GM21381 (cell line): ENCODE data around the gene COL11A1.
"Not testable (repeated sequence)": the region's sequence is repeated elsewhere in the genome, so short reads cannot be mapped to it uniquely, and the experiment has no call there.

Experiments
- ATAC-seq: cut with Tn5 transposase; IDR thresholded peaks from one replicate; pipeline ENCODE4 v1.9.1; 2021; ENCODE audit warnings: mild to moderate bottlenecking, moderate library complexity; ENCODE audit not compliant: unreplicated experiment

Gene COL11A1

GRCh38 chr1:103087256-103087655, 21.1 kb downstream of the COL11A1 start:
- no peak for ATAC-seq

DNA sequence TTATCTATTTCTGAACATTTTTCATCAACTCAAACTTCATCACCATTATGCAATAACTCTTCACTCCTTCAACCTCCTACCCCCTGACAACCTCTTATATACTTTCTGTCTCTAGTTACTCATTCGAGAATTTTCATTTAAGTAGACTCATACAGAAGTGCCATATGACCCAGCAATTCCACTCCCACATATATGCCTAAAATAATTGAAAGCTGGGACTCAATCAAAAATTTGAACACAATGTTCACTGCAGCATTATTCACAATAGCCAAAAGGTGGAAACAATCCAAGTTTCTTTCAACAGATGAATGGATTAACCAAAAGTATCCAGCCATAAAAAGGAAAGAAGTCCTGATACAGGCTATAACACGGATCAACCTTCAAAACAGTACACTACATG, 24.1 kb downstream of the COL11A1 start:
- ATAC-seq, result no peak

DNA sequence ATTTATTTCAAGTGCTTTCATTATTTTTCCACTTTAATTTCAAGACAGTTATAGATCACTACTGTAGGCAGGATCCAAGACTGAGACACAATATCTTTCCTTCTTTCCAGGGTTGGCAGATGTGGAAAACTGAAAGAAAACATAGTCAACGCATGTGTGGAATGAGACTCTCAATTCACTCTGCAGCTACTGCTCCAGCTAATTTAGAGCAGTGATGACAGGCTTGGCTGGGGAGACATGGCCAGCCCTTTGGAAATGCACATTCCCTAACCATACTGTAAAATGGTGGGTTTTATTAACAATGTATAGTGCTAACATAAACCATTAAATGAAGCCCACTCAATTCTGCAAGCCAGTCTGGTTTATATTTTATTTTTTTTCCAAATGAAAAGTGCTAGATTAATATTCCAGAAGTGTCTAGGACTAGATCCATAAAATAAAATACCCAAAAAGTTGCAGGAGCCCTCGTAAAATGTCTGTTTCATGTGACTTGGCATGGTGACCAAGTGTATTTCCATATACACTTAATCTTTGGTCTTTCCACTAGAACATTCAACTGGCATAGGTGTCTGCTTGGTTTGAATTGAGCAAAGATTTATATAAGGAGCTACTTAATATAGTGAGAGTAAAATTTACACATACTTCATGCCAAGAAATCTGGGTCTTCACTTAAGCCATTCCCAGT, 32.9 kb downstream of the COL11A1 start:
- ATAC-seq, result no peak

- ATAC-seq, result no peak
Observed at GRCh38 chr1:103074224-103074623, 34.1 kb downstream of the COL11A1 start.

GRCh38 chr1:103069201-103069600, 39.1 kb downstream of the COL11A1 start:
- no peak for ATAC-seq

GRCh38 chr1:103063921-103064320, 44.4 kb downstream of the COL11A1 start:
- no peak for ATAC-seq

DNA sequence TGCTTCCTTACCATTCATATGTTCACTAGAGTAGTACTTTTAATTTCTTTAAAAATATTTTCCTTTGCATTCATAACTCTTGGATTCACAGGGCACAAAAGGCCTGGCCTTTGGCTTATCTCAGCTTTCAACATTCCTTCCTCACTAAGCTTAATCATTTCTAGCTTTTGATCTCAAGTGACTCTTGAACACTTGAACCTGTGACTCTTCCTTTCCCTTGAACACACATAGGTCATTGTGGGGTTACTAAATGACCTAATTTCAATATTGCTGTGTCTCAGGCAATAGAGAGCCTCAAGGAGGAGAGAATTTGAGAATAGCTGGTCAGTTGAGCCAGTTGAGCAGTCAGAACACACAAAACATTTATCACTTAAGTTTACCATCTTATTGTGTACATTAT, 49.9 kb downstream of the COL11A1 start:
- no peak for ATAC-seq

DNA sequence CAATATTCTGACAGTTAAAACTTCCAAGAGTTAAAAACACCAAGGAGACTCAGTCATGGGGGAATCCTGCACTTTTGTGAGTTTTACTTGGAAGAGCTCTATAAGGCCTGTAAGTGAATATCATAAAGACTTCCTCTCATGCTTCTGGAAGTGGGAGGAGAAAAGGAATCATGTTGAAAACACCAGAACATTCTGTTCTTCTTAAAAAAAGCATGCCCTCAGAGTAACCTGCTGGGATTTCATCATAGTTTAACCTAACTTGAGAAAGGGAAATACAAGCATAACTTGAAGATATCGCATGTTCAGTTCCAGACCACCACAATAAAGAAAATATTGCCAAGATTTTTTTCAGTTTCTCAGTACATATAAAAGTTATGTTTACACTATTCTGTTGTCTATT, 51.9 kb downstream of the COL11A1 start:
- no peak for ATAC-seq

- not testable (repeated sequence) for ATAC-seq
Observed at GRCh38 chr1:103028110-103028509, 80.2 kb downstream of the COL11A1 start.

DNA sequence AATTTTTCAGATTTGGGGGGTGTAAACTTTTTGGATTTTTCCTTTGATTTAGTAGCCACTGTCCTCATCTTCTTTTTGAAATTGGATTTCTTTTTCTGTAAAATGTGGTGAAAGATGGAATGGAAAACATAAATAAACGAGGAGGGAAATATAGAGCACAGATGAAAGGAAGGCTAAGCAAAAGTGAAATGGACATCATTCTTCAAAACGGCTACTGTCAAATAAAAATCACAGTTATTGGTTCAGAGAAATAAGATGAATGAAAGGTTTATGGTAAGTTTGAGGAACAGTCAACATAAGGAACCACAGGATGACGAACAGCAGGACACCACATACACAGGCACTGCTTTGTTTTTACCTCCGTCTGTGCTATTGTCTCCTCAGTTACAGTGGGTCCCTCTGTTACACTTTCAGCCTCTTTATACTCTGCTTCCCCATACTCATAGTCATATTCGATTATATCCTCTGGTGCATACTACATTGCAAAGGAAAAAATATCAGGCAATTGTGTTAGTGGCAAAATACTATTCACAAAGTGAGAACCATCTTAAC, 82.4 kb downstream of the COL11A1 start:
- ATAC-seq, result no peak

GRCh38 chr1:103024051-103024450, 84.3 kb downstream of the COL11A1 start:
- no peak for ATAC-seq

DNA sequence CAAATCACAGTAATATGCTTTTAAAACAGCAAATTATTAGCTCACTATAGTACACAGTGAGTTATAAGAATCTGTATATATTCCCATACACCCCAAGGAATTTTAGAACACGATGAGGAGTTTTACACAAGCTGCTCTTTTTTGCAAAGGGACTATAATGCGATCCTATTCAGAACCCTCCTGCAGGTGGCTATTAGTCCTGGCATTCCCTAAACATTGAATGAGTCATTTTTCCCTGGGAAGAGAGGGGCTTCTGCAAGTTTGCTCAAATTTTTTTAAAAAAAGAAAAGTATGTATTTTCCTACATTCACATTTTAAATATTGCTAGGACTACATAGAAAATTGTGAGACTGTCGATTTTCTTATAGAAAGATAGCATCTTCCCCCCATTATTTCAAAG, 106.3 kb downstream of the COL11A1 start:
- ATAC-seq, result no peak

- no peak for ATAC-seq
Observed at GRCh38 chr1:102978874-102979273, 129.4 kb downstream of the COL11A1 start.

GRCh38 chr1:102977292-102977691, 131.0 kb downstream of the COL11A1 start:
- no peak for ATAC-seq

GRCh38 chr1:102970496-102971078, 137.7 kb downstream of the COL11A1 start:
- ATAC-seq, result no peak

DNA sequence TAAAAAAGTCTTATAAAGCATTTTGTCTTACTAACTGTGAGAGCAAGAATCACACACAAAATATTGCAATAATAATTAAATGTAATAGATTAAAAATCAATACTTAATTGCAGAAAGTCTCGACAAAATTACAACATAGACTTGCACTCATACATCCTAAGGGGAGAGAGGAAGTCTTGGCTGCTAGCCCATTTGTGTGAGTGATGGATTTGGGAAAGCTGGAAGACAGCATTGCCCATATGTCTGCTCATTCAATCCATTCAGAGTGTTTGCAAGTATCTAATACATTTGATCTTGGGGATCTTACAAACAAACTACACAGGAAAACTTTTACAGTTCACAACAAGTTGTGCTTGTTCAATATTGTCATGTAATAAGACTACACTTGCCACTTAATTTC, 140.5 kb downstream of the COL11A1 start:
- no peak for ATAC-seq

GRCh38 chr1:102961549-102961948, 146.8 kb downstream of the COL11A1 start:
- ATAC-seq, result no peak

- ATAC-seq, result no peak
Observed at GRCh38 chr1:102954576-102954975, 153.7 kb downstream of the COL11A1 start.

- no peak for ATAC-seq
Observed at GRCh38 chr1:102952400-102952799, 155.9 kb downstream of the COL11A1 start.

GRCh38 chr1:102942324-102942723, 166.0 kb downstream of the COL11A1 start:
- ATAC-seq, result no peak

- ATAC-seq, result no peak
Observed at GRCh38 chr1:102941366-102941947, 166.9 kb downstream of the COL11A1 start.

DNA sequence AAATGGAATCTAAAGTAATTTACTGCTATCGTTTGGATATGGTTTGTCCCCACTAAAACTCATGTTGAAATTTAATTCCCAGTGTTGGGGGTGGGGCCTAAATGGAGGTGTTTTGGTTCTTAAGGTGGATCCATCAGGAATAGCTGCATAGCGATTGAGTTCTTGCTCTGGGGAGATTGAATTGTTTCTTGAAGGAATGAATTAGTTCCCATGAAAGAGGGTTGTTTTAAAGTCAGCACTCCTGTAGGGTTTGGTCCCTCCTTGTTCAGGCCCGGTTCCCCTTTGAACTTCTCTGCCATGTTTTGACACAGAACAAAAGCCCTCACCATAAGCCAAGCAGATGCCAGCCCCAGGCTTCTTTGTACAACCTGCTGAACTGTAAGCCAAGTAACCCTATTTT, 170.9 kb downstream of the COL11A1 start:
- no peak for ATAC-seq
